NT2/D1 (cell line): ENCODE data around the gene DCLRE1A.

ENCODE experiments used
- YY1 ChIP-seq: IDR thresholded peaks from 2 replicates; pipeline ENCODE4 v1.6.1; 2011; ENCODE audit not compliant: insufficient read length, insufficient read depth
- ZNF274 ChIP-seq: IDR thresholded peaks from 2 replicates; pipeline ENCODE4 v1.6.1; 2011; ENCODE audit warnings: mild to moderate bottlenecking, low read depth, low read length

- TF ChIP-seq ZNF274 = no peak
- no peak for TF ChIP-seq YY1
Observed at GRCh38 chr10:113893570-113893969, 39.7 kb upstream of the DCLRE1A start.
